Esophagus squamous epithelium (tissue), 5 donors: ENCODE measurements around the gene DGAT2. TPM values are rescaled to one million over a fixed set of nuclear protein-coding genes. Genes with fewer than 3 reads are reported as not detected.

ENCODE experiments used
- DNase-seq: peaks from one replicate; lab custom pipeline; 2025; lab: John Stamatoyannopoulos, UW
- H3K27ac ChIP-seq, 4 donors: fragments of 200-600 bp; sonication (generic); one replicate each; pipeline ENCODE4 v1.5.1; 2016 to 2019; ENCODE audit warnings: mild to moderate bottlenecking in 1 of 4
- H3K27me3 ChIP-seq, 4 donors: fragments of 200-600 bp; sonication (generic); 1 replicate in 3 of 4; 2 replicates in 1 of 4; pipeline versions ENCODE4 v1.5.1 to v1.6.0; 2017 to 2021; ENCODE audit warnings: antibody characterized with exemption in 1 of 4
- H3K36me3 ChIP-seq, 3 donors: fragments of 200-600 bp; sonication (generic); one replicate each; pipeline ENCODE4 v1.5.1; 2016 to 2019
- H3K4me1 ChIP-seq, 3 donors: fragments of 200-600 bp; sonication (generic); one replicate each; pipeline ENCODE4 v1.5.1; 2017 to 2019
- H3K4me3 ChIP-seq, 4 donors: fragments of 200-600 bp; sonication (generic); 1 replicate in 3 of 4; 2 replicates in 1 of 4; pipeline ENCODE4 v1.5.1; 2016 to 2019; ENCODE audit warnings: mild to moderate bottlenecking in 2 of 4, moderate library complexity in 1 of 4
- H3K9me3 ChIP-seq, 3 donors: fragments of 200-600 bp; sonication (generic); one replicate each; pipeline ENCODE4 v1.5.1; 2016 to 2019
- POLR2A ChIP-seq, 4 donors: fragments of 450-650 bp; IDR thresholded peaks; one replicate each; pipeline ENCODE4 v1.6.1; 2017; ENCODE audit warnings: antibody characterized with exemption in 4 of 4, mild to moderate bottlenecking in 4 of 4, moderate library complexity in 3 of 4
- WGBS, 2 donors: methylation state at CpG; one replicate each; pipeline ENCODE4 v1.1.5; 2018; 5-methylcytosine and 5-hydroxymethylcytosine counted together
- intact Hi-C: fragments of 100-400 bp; cut with DNase I; formaldehyde crosslinking; loops from one replicate; pipeline ENCODE4 v1.15.0; 2022
- total RNA-seq, 4 donors: library from RNA; depleted of rRNA; stranded (reverse); fragments of >200 nt; gene quantifications; one replicate each; pipeline ENCODE4 v1.1.0, GENCODE V29; 2016
- TF ChIP-seq, protein P1 (sequence below), 6 experiments: fragments of 450-650 bp in 4 of 6; fragments of 200-600 bp in 2 of 6; sonication (generic) in 2 of 6; IDR thresholded peaks; one replicate each; pipeline ENCODE4 v1.5.1; 2016 to 2019; ENCODE audit warnings: antibody characterized with exemption in 6 of 6, mild to moderate bottlenecking in 4 of 6, moderate library complexity in 4 of 6
- donor health status: DM: yes; HTN: yes; CAD: no.

The DGAT2 gene
- total RNA-seq, 4 donors from 2014 or later = 6.1 to 29.3 (median 19.2) TPM

DNA sequence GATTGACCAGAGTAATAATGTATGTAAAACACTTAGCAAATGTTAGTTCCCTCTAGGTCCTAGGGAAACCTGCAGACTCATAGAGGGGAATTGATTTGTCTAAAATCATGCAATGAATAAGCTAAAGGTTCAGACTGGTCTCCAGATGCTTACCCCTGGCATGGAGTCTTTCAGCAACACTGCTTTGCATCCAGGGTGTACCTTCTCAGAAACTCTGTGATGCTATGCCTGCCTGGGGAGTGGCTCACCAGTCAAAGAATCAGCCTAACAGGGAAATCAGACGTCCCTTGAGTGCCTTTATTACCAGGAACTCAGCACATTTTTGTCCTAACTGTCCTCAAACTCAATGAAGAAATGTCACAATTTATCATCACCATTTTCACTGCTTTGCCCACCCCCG lies 40.5 kb downstream of the DGAT2 start:
- TF ChIP-seq POLR2A (IDR thresholded peaks at IDR 0.05) = no peak
- TF ChIP-seq, protein P1, sequence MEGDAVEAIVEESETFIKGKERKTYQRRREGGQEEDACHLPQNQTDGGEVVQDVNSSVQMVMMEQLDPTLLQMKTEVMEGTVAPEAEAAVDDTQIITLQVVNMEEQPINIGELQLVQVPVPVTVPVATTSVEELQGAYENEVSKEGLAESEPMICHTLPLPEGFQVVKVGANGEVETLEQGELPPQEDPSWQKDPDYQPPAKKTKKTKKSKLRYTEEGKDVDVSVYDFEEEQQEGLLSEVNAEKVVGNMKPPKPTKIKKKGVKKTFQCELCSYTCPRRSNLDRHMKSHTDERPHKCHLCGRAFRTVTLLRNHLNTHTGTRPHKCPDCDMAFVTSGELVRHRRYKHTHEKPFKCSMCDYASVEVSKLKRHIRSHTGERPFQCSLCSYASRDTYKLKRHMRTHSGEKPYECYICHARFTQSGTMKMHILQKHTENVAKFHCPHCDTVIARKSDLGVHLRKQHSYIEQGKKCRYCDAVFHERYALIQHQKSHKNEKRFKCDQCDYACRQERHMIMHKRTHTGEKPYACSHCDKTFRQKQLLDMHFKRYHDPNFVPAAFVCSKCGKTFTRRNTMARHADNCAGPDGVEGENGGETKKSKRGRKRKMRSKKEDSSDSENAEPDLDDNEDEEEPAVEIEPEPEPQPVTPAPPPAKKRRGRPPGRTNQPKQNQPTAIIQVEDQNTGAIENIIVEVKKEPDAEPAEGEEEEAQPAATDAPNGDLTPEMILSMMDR (IDR thresholded peaks at IDR 0.05) = no peak
- Histone ChIP-seq H3K4me1 (peaks cover 0 to 6% (median 4%) of the 10 kb centered on the region in 3 donors), H3K27ac (no peak overlapping the region), H3K36me3 (no peaks in the 10 kb centered on the region), H3K9me3 (no peaks in the 10 kb centered on the region), H3K27me3 (no peaks in the 10 kb centered on the region), H3K4me3 (no peak overlapping the region)
- DNase-seq = no peak
- intact Hi-C loops = no loop called here
- 56 to 71% methylated on average over 2 of the region's 2 CpGs for WGBS, 2 donors

- no peak overlapping the region for H3K27ac ChIP-seq
- WGBS, 2 donors = 33 to 76% methylated on average over 1 to 2 of the region's 2 CpGs
- no peak overlapping the region for H3K4me3 ChIP-seq
- intact Hi-C loops = no loop called here
- no peak for DNase-seq
- no peaks in the 10 kb centered on the region for H3K27me3 ChIP-seq
- H3K36me3 ChIP-seq = no peaks in the 10 kb centered on the region
- TF ChIP-seq, protein P1 (IDR thresholded peaks at IDR 0.05) = no peak
- no peak for TF ChIP-seq POLR2A (IDR thresholded peaks at IDR 0.05)
- peaks cover 0 to 11% (median 7%) of the 10 kb centered on the region in 3 donors for H3K4me1 ChIP-seq
- no peaks in the 10 kb centered on the region for H3K9me3 ChIP-seq
Observed at GRCh38 chr11:75809991-75810390, 41.4 kb downstream of the DGAT2 start.

- WGBS, 2 donors = 70 to 75% methylated on average over 8 of the region's 8 CpGs
- DNase-seq = no peak
Observed at GRCh38 chr11:75810637-75811390, 42.2 kb downstream of the DGAT2 start.

DNA sequence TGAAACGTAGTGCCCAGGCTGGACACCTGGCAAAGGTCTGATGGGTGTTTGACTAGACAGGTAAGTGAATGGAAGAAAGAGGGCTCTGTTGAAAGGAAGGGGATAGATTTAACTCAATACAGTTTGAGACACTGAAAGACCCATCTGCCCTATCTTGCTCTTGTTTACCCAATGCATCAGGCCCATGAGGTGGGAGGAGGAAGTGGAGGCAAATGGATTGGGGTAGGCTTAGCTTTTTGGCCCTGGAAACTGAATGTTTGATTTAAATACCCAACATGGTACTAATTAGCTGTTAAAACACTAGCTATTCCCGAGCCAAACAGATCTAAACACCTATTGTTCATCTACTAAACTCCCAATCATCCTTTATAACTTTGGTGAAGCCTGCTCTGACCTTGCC lies 42.9 kb downstream of the DGAT2 start:
- intact Hi-C loops = no loop called here
- no peak overlapping the region for H3K27ac ChIP-seq
- WGBS, 2 donors = 63 to 75% methylated on average over 1 of the region's 2 CpGs
- no peaks in the 10 kb centered on the region for H3K27me3 ChIP-seq
- no peaks in the 10 kb centered on the region for H3K36me3 ChIP-seq
- H3K4me3 ChIP-seq = no peak overlapping the region
- DNase-seq = no peak
- no peaks in the 10 kb centered on the region for H3K9me3 ChIP-seq
- peaks cover 0 to 19% (median 11%) of the 10 kb centered on the region in 3 donors for H3K4me1 ChIP-seq
- TF ChIP-seq, protein P1 (IDR thresholded peaks at IDR 0.05) = no peak
- no peak for TF ChIP-seq POLR2A (IDR thresholded peaks at IDR 0.05)

More at GRCh38 chr11:75810637-75811390, 42.2 kb downstream of the DGAT2 start:
- Histone ChIP-seq H3K27ac (no peak overlapping the region), H3K27me3 (no peaks in the 10 kb centered on the region), H3K9me3 (no peaks in the 10 kb centered on the region), H3K36me3 (no peaks in the 10 kb centered on the region), H3K4me1 (peaks cover 0 to 12% (median 7%) of the 10 kb centered on the region in 3 donors), H3K4me3 (no peak overlapping the region)
- TF ChIP-seq, protein P1 (IDR thresholded peaks at IDR 0.05) = no peak
- TF ChIP-seq POLR2A (IDR thresholded peaks at IDR 0.05) = no peak
- intact Hi-C loops = no loop called here

DNA sequence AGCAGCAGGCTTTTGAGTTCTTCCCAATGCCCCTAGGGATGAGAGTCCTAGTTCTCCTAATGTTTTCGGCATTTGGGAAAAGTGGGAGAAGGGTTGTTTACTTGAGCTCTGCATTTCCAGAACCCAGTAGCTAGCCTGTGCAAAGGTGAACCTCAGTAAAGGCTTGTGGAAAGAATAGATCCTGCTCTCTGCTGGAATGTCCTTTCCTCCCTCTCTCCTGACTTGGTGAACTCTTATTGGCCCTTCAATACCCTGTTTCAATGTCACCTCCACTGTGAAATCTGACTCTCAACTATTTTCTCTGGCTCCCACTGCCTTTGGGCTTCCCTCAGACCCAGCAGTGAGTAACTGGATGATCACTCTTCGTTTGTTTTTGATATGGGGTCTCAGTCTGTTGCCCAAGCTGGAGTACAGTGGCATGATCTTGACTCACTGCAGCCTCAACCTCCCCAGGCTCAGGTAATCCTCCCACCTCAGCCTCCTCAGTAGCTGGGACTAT lies 44.0 kb downstream of the DGAT2 start:
- TF ChIP-seq, protein P1 (IDR thresholded peaks at IDR 0.05) = no peak
- no peak for TF ChIP-seq POLR2A (IDR thresholded peaks at IDR 0.05)
- Histone ChIP-seq H3K27me3 (no peaks in the 10 kb centered on the region), H3K9me3 (no peaks in the 10 kb centered on the region), H3K36me3 (no peaks in the 10 kb centered on the region), H3K4me1 (peaks cover 0 to 30% (median 22%) of the 10 kb centered on the region in 3 donors), H3K27ac (peak overlapping the region in 3 of 4 donors; percentile 21 to 97 (median 71)), H3K4me3 (no peak overlapping the region)
- intact Hi-C loops = no loop called here
- 62 to 83% methylated on average over 2 of the region's 2 CpGs for WGBS, 2 donors
- no peak for DNase-seq
